Heart right ventricle (tissue), 16 donors: ENCODE results near the gene KLHL29. TPM values are rescaled to one million over a fixed set of nuclear protein-coding genes. Genes with fewer than 3 reads are reported as not detected.

Experiments used
- ATAC-seq, 8 donors: fragments of 200-7000 bp; cut with Tn5 transposase; one replicate each; pipeline ENCODE4 v1.9.1; 2020; ENCODE audit warnings: mild to moderate bottlenecking in 8 of 8, moderate library complexity in 8 of 8, moderate number of reproducible peaks in 1 of 8
- DNase-seq, 2 donors: peaks; one replicate each; pipeline ENCODE4 v3.0.0-alpha.2; 2020
- H3K27ac ChIP-seq, 10 donors: fragments of 200-600 bp; sonication (generic) in 2 of 10; one replicate each; pipeline versions ENCODE4 v1.5.0 to v1.8.0; 2020 to 2022; ENCODE audit warnings: mild to moderate bottlenecking in 3 of 10
- H3K27me3 ChIP-seq, 7 donors: fragments of 200-600 bp; one replicate each; pipeline ENCODE4 v1.8.0; 2021 to 2022; ENCODE audit warnings: mild to moderate bottlenecking in 2 of 7
- H3K36me3 ChIP-seq, 9 donors: fragments of 200-600 bp; sonication (generic) in 1 of 9; one replicate each; pipeline versions ENCODE4 v1.5.0 to v1.8.0; 2020 to 2022; ENCODE audit warnings: mild to moderate bottlenecking in 2 of 9
- H3K4me1 ChIP-seq, 9 donors: fragments of 200-600 bp; sonication (generic) in 1 of 9; one replicate each; pipeline versions ENCODE4 v1.5.0 to v1.8.0; 2020 to 2022; ENCODE audit warnings: mild to moderate bottlenecking in 4 of 9
- H3K4me3 ChIP-seq, 10 donors: fragments of 200-600 bp; sonication (generic) in 2 of 10; one replicate each; pipeline versions ENCODE4 v1.5.0 to v1.8.0; 2020 to 2022; ENCODE audit warnings: mild to moderate bottlenecking in 7 of 10, moderate library complexity in 2 of 10
- H3K9me3 ChIP-seq, 11 donors: fragments of 200-600 bp in 10 of 11; sonication (generic) in 2 of 11; one replicate each; pipeline versions ENCODE4 v1.5.0 to v1.8.0; 2013 to 2022; ENCODE audit warnings: mild to moderate bottlenecking in 2 of 11, control low read depth in 1 of 11, moderate library complexity in 1 of 11
- CTCF ChIP-seq, 9 donors: fragments of 200-600 bp; sonication (generic) in 2 of 9; IDR thresholded peaks; one replicate each; pipeline versions ENCODE4 v1.5.0 to v1.8.0; 2021 to 2022; ENCODE audit warnings: antibody characterized with exemption in 9 of 9, mild to moderate bottlenecking in 5 of 9, moderate library complexity in 1 of 9
- WGBS, 2 donors: extraction: QIAGEN DNeasy Blood & Tissue Kit; methylation state at CpG; one replicate each; pipeline ENCODE4 v1.1.7; 2013; ENCODE audit warnings: inconsistent platforms in 1 of 2; 5-methylcytosine and 5-hydroxymethylcytosine counted together
- intact Hi-C, 10 donors: fragments of 100-400 bp; cut with DNase I; formaldehyde crosslinking; loops; one replicate each; pipeline versions ENCODE4 v1.11.1 to v1.14.2; 2022
- polyA plus RNA-seq, 2 donors: library from polyadenylated mRNA; stranded (reverse); fragments of 200-250 nt; gene quantifications; one replicate each; pipeline ENCODE4 v1.2.3, GENCODE V29; 2013
- total RNA-seq, 10 donors: library from RNA; stranded (reverse); fragmentation: NEBNext Ultra II Directional in 3 of 10; extraction: Animal tissue kit (Norgen Biotek cat#: 25700) in 3 of 10; gene quantifications; one replicate each; pipeline versions ENCODE4 v1.2.1 to v1.2.4, GENCODE V29; 2021 to 2023
- donor health status: Arrhythmogenic right ventricular cardiomyopathy.
- donor health status: ischemic (EF 13 %, LVEDD 7.1; RV severe dilation, severe dysfunction).
- donor health status: healthy with polysubstance abuse.
- donor health status: DM: no; HTN: yes; CAD: no.
- donor health status: DM: no; HTN: no; CAD: no.
- donor health status: ischemic (EF 25% LVEDD 6.9; RV normal size, moderate dysfunction).
- donor health status: ischemic (EF 25% LVEDD 5.7; RV mildly dilated, moderate dysfunction).
- donor health status: healthy.
- donor health status: DM: yes; HTN: yes; CAD: no.
- donor health status: Ischemic cardiomyopathy.
- donor health status: ischemic (EF 35%, LVEDD 5.7; RV mildly dilated, moderate dysfunction).
- donor health status: nonischemic (EF 11% LVEDD 7.7; RV severe dilation, severe dysfunction).
- donor health status: DM: yes; HTN: yes; CAD: no.
- donor health status: PGD.
- donor health status: ischemic (EF 29% LVEDD 5.4; RV normal size, mild dysfunction).
- donor health status: nonischemic (EF 23%, LVEDD 6.1; RV moderate dilation, normal function).

KLHL29 gene
- total and polyA plus RNA-seq, 12 donors: 0.71 to 1.5 (median 1.0) TPM

- TF ChIP-seq CTCF (IDR thresholded peaks at IDR 0.05): no peak
- no peaks in the 10 kb centered on the region for H3K4me1 ChIP-seq
Measured at GRCh38 chr2:23602116-23602515, 217.1 kb downstream of the KLHL29 start.

GRCh38 chr2:23603156-23603555, 218.2 kb downstream of the KLHL29 start:
- H3K27me3 ChIP-seq: no peaks in the 10 kb centered on the region
- H3K4me3 ChIP-seq: no peak overlapping the region
- H3K27ac ChIP-seq: no peak overlapping the region
- peaks cover 0 to 12% (median 4%) of the 10 kb centered on the region in 11 donors for H3K9me3 ChIP-seq
- TF ChIP-seq CTCF (IDR thresholded peaks at IDR 0.05): no peak
- no peak for ATAC-seq
- no peak for DNase-seq
- H3K4me1 ChIP-seq: no peaks in the 10 kb centered on the region
- intact Hi-C loops: no loop called here
- 75 to 81% methylated on average over 6 of the region's 6 CpGs for WGBS, 2 donors
- H3K36me3 ChIP-seq: no peaks in the 10 kb centered on the region

More at GRCh38 chr2:23602116-23602515, 217.1 kb downstream of the KLHL29 start:
- WGBS, 2 donors: 82 to 87% methylated on average over 12 of the region's 12 CpGs
- H3K4me3 ChIP-seq: no peak overlapping the region
- H3K27ac ChIP-seq: no peak overlapping the region
- intact Hi-C loops: no loop called here
- no peaks in the 10 kb centered on the region for H3K27me3 ChIP-seq
- H3K36me3 ChIP-seq: no peaks in the 10 kb centered on the region
- H3K9me3 ChIP-seq: peaks cover 0 to 10% (median 4%) of the 10 kb centered on the region in 11 donors
- no peak for DNase-seq
- peak in 2 of 8 donors; percentile 43 to 59 for ATAC-seq

- H3K27ac ChIP-seq: no peak overlapping the region
- no peaks in the 10 kb centered on the region for H3K4me1 ChIP-seq
- H3K9me3 ChIP-seq: peaks cover 0 to 12% (median 4%) of the 10 kb centered on the region in 11 donors
- no peak overlapping the region for H3K4me3 ChIP-seq
- no peaks in the 10 kb centered on the region for H3K27me3 ChIP-seq
- no peaks in the 10 kb centered on the region for H3K36me3 ChIP-seq
- intact Hi-C loops: no loop called here
- no peak for TF ChIP-seq CTCF (IDR thresholded peaks at IDR 0.05)
- 93 to 94% methylated on average over 12 of the region's 12 CpGs for WGBS, 2 donors
- DNase-seq (no peak), ATAC-seq (peak in 1 of 8 donors; percentile 24)
Measured at GRCh38 chr2:23603581-23603980, 218.6 kb downstream of the KLHL29 start.

- no peak for ATAC-seq
- Histone ChIP-seq H3K36me3 (no peaks in the 10 kb centered on the region), H3K4me1 (no peaks in the 10 kb centered on the region), H3K4me3 (no peak overlapping the region), H3K27me3 (no peaks in the 10 kb centered on the region), H3K27ac (no peak overlapping the region), H3K9me3 (peaks cover 0 to 12% (median 4%) of the 10 kb centered on the region in 11 donors)
- 89 to 90% methylated on average over 7 of the region's 7 CpGs for WGBS, 2 donors
- TF ChIP-seq CTCF (IDR thresholded peaks at IDR 0.05): no peak
- intact Hi-C loops: no loop called here
- DNase-seq: no peak
Measured at GRCh38 chr2:23604731-23605130, 219.8 kb downstream of the KLHL29 start.
